Measurements from ENCODE around the gene LGALS9C.
"Not testable (repeated sequence)": the region's sequence is repeated elsewhere in the genome, so short reads cannot be mapped to it uniquely, and the experiment has no call there.

DNA sequence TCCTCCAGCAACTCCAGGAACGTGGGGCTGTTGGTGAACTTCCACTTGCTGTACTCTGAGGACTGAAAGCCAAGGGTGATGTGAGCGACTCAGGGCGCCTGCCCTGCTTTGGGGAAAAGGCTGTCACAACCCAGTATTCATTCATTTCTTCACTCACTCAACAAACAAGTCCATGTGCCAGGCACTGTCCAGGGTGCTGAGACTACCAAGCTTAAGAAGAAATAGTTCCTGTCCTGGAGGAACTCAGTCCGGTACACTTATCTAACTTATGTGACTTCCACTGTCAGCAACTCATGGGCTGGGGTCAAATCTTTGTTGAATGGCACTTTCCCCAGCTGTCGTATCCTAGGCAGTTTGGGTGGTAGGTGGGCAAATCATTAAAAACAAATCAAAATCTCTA is 26.6 kb downstream of the LGALS9C start:
- TF ChIP-seq, protein P1, sequence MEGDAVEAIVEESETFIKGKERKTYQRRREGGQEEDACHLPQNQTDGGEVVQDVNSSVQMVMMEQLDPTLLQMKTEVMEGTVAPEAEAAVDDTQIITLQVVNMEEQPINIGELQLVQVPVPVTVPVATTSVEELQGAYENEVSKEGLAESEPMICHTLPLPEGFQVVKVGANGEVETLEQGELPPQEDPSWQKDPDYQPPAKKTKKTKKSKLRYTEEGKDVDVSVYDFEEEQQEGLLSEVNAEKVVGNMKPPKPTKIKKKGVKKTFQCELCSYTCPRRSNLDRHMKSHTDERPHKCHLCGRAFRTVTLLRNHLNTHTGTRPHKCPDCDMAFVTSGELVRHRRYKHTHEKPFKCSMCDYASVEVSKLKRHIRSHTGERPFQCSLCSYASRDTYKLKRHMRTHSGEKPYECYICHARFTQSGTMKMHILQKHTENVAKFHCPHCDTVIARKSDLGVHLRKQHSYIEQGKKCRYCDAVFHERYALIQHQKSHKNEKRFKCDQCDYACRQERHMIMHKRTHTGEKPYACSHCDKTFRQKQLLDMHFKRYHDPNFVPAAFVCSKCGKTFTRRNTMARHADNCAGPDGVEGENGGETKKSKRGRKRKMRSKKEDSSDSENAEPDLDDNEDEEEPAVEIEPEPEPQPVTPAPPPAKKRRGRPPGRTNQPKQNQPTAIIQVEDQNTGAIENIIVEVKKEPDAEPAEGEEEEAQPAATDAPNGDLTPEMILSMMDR (IDR thresholded peaks at IDR 0.05): not testable (repeated sequence)
- TF ChIP-seq POLR2A (IDR thresholded peaks at IDR 0.05): not testable (repeated sequence)
